Caco-2 (cell line): ENCODE measurements around the gene IDH2. TPM values are rescaled to one million over a fixed set of nuclear protein-coding genes. Genes with fewer than 3 reads are reported as not detected.
"Not testable (repeated sequence)": the region's sequence is repeated elsewhere in the genome, so short reads cannot be mapped to it uniquely, and the experiment has no call there.

Experiments
- Bru-seq: library from RNA; stranded (reverse); fragments of 400-500 nt; gene quantifications from one replicate; lab custom pipeline; 2021; lab: Mats Ljungman, UMichigan
- BruChase-seq, 2 experiments: library from RNA; stranded (reverse); fragments of 400-500 nt; gene quantifications; one replicate each; lab custom pipeline; 2021; lab: Mats Ljungman, UMichigan
- BruUV-seq: library from RNA; stranded (reverse); fragments of 400-500 nt; replicated peaks from 2 replicates; lab custom pipeline; 2021; lab: Mats Ljungman, UMichigan
- CTCF ChIA-PET: fragments of 300-600 bp; sonication (Branson Sonifier 250); formaldehyde crosslinking; loops from one replicate; lab custom pipeline; 2022; ENCODE audit warnings: antibody characterized with exemption; lab: Charles Lee
- POLR2A ChIA-PET: fragments of 300-600 bp; sonication (Branson Sonifier 250); formaldehyde crosslinking; loops from one replicate; lab custom pipeline; 2022; ENCODE audit warnings: antibody characterized with exemption; lab: Charles Lee
- DNase-seq, 2 experiments: peaks; one replicate each; pipeline versions ENCODE4 v3.0.0 to v3.0.0-alpha.2; 2020 to 2022
- H3K27me3 ChIP-seq: replicated peaks from 2 replicates; pipeline ENCODE4 v1.6.0; 2011; ENCODE audit warnings: low read length; ENCODE audit not compliant: control insufficient read depth, insufficient read depth
- H3K36me3 ChIP-seq: 2 replicates; pipeline ENCODE4 v1.5.1; 2011; ENCODE audit warnings: low read length; ENCODE audit not compliant: control insufficient read depth, insufficient read depth
- H3K4me1 ChIP-seq: fragments of 250-450 bp; sonication (Bioruptor Pico); 2 replicates; pipeline ENCODE4 v1.5.1; 2020; ENCODE audit warnings: mild to moderate bottlenecking
- H3K4me3 ChIP-seq: 2 replicates; pipeline ENCODE4 v1.5.1; 2011; ENCODE audit warnings: low read depth, mild to moderate bottlenecking, control low read depth, low read length
- H3K9me3 ChIP-seq: fragments of 250-450 bp; sonication (Bioruptor Pico); 2 replicates; pipeline ENCODE4 v1.5.1; 2020; ENCODE audit warnings: mild to moderate bottlenecking, moderate library complexity
- H3K27ac Mint-ChIP-seq: one replicate; pipeline ENCODE4 v1.8.0; 2022; ENCODE audit warnings: mixed read lengths; ENCODE audit not compliant: unreplicated experiment
- H3K27me3 Mint-ChIP-seq: one replicate; pipeline ENCODE4 v1.8.0; 2022; ENCODE audit warnings: mixed read lengths; ENCODE audit not compliant: insufficient read depth, unreplicated experiment
- H3K36me3 Mint-ChIP-seq: one replicate; pipeline ENCODE4 v1.8.0; 2022; ENCODE audit warnings: mild to moderate bottlenecking, mixed read lengths; ENCODE audit not compliant: insufficient read depth, unreplicated experiment
- H3K4me1 Mint-ChIP-seq: one replicate; pipeline ENCODE4 v1.8.0; 2022; ENCODE audit warnings: low read depth, mixed read lengths; ENCODE audit not compliant: unreplicated experiment
- H3K4me3 Mint-ChIP-seq: one replicate; pipeline ENCODE4 v1.8.0; 2022; ENCODE audit warnings: mild to moderate bottlenecking, moderate library complexity, mixed read lengths; ENCODE audit not compliant: unreplicated experiment
- H3K9me3 Mint-ChIP-seq: one replicate; pipeline ENCODE4 v1.8.0; 2022; ENCODE audit warnings: mixed read lengths; ENCODE audit not compliant: unreplicated experiment
- CTCF ChIP-seq, 2 experiments: fragments of 200-600 bp in 1 of 2; IDR thresholded peaks; 1 replicate in 1 of 2; 2 replicates in 1 of 2; pipeline versions ENCODE4 v1.5.1 to v1.8.0; 2011 to 2022; ENCODE audit warnings: antibody characterized with exemption in 1 of 2, control low read depth in 1 of 2, inconsistent platforms in 1 of 2, low read depth in 1 of 2, low read length in 1 of 2, mild to moderate bottlenecking in 1 of 2, moderate library complexity in 1 of 2; ENCODE audit not compliant: insufficient read depth in 1 of 2, severe bottlenecking in 1 of 2, unreplicated experiment in 1 of 2
- intact Hi-C: fragments of 100-400 bp; cut with micrococcal nuclease; formaldehyde crosslinking; loops from one replicate; pipeline ENCODE4 v1.10.0; 2022; ENCODE audit not compliant: unreplicated experiment
- long read RNA-seq: library from polyadenylated mRNA; stranded (forward); transcript quantifications from one replicate; pipeline ENCODE4 v2.0.0, GENCODE V29; 2022
- total RNA-seq: library from RNA; stranded (reverse); gene quantifications from 2 replicates; pipeline ENCODE4 v1.2.3, GENCODE V29; 2022

IDH2 gene
- total RNA-seq = 28.3 and 28.7 TPM in 2 replicates
- percentile 51 among the genes with signal in this experiment for Bru-seq, nascent RNA
- BruChase-seq, experiment 1, labeled RNA remaining after a 2-hour chase = percentile 47 among the genes with signal in this experiment
- BruChase-seq, experiment 2, labeled RNA remaining after a 6-hour chase = percentile 56 among the genes with signal in this experiment
- long read RNA-seq, transcript IDH2-201 (11 exons, 2,694 nt) = major isoform, 107 of 122 reads
- long read RNA-seq, partial matches to known transcripts = 7 of 122 reads
- long read RNA-seq, other reads (novel, unspliced or antisense) = 7 of 122 reads

GRCh38 chr15:90101969-90102890 lies at the start of gene IDH2:
TSS of gene IDH2 (minus strand) at chr15:90102468. CDS start at chr15:90102390, 78 bp downstream.
- peak; percentile 62 to 89 for DNase-seq
- Histone ChIP-seq H3K4me1 (peaks cover 9% of the 10 kb centered on the region; the same call in 1 of the 2 replicates), H3K36me3 (no peaks in the 10 kb centered on the region), H3K9me3 (no peaks in the 10 kb centered on the region), H3K4me3 (peak within 1 kb of the TSS; percentile 68), H3K27me3 (no peaks in the 10 kb centered on the region)
- Mint-ChIP-seq H3K4me1 (peaks cover 23% of the 10 kb centered on the region), H3K4me3 (peak within 1 kb of the TSS; percentile 76), H3K27me3 (no peaks in the 10 kb centered on the region), H3K27ac (no peak within 1 kb of the TSS), H3K9me3 (no peaks in the 10 kb centered on the region), H3K36me3 (no peaks in the 10 kb centered on the region)
- POLR2A ChIA-PET = interaction anchor here (0.5 to 0.8 kb wide), 2 partner anchors 10 to 112 kb away, joined by 3 to 6 read pairs; no protein-coding TSS in a partner anchor
- TF ChIP-seq CTCF (IDR thresholded peaks at IDR 0.05; ENCODE audit: insufficient read depth in 1 of 2, low read depth in 1 of 2, low read length in 1 of 2, severe bottlenecking in 1 of 2, unreplicated experiment in 1 of 2) = no peak
- CTCF ChIA-PET = interaction anchor here (0.6 to 1.4 kb wide), 3 partner anchors 16 to 456 kb away, joined by 3 to 4 read pairs (median 3); no protein-coding TSS in a partner anchor
- BruUV-seq = no TSS peak
- intact Hi-C loops = no loop called here

GRCh38 chr15:90150551-90150950 lies 48.3 kb upstream of the IDH2 start:
- H3K4me3 ChIP-seq, H3K9me3 ChIP-seq, H3K9me3 Mint-ChIP-seq, H3K27ac Mint-ChIP-seq, H3K27me3 Mint-ChIP-seq, DNase-seq, POLR2A ChIA-PET, CTCF ChIA-PET, H3K36me3 ChIP-seq, intact Hi-C loops, H3K4me3 Mint-ChIP-seq, BruUV-seq, H3K36me3 Mint-ChIP-seq, H3K27me3 ChIP-seq: not testable (repeated sequence)
- H3K4me1 ChIP-seq = peaks cover 15% of the 10 kb centered on the region
- H3K4me1 Mint-ChIP-seq = peaks cover 13% of the 10 kb centered on the region

- H3K36me3 Mint-ChIP-seq = no peaks in the 10 kb centered on the region
- H3K4me3 ChIP-seq = no peak overlapping the region
- H3K4me3 Mint-ChIP-seq = no peak overlapping the region
- peaks cover 18% of the 10 kb centered on the region for H3K4me1 Mint-ChIP-seq
- no peak overlapping the region for H3K27ac Mint-ChIP-seq
- ChIA-PET CTCF (interaction anchor here (0.7 to 1.5 kb wide), 6 partner anchors 44 to 170 kb away, joined by 3 to 12 read pairs (median 4); partner anchors contain the start of genes CIB1 and GDPGP1), POLR2A (no interaction called here)
- BruUV-seq = no TSS peak
- H3K9me3 ChIP-seq = no peaks in the 10 kb centered on the region
- no peaks in the 10 kb centered on the region for H3K27me3 ChIP-seq
- DNase-seq = no peak
- no peak for TF ChIP-seq CTCF (IDR thresholded peaks at IDR 0.05; ENCODE audit: insufficient read depth in 1 of 2, low read depth in 1 of 2, low read length in 1 of 2, severe bottlenecking in 1 of 2, unreplicated experiment in 1 of 2)
- H3K9me3 Mint-ChIP-seq = no peaks in the 10 kb centered on the region
- H3K36me3 ChIP-seq = no peaks in the 10 kb centered on the region
- intact Hi-C loops = no loop called here
- H3K4me1 ChIP-seq = peaks cover 15% of the 10 kb centered on the region
- H3K27me3 Mint-ChIP-seq = no peaks in the 10 kb centered on the region
Measured at GRCh38 chr15:90149609-90150340, 47.5 kb upstream of the IDH2 start.

GRCh38 chr15:90146198-90146761 lies 44.0 kb upstream of the IDH2 start:
- H3K27me3 ChIP-seq, BruUV-seq, H3K4me3 Mint-ChIP-seq, H3K9me3 Mint-ChIP-seq, H3K4me3 ChIP-seq, H3K9me3 ChIP-seq, intact Hi-C loops, H3K27ac Mint-ChIP-seq, POLR2A ChIA-PET, DNase-seq, H3K27me3 Mint-ChIP-seq, H3K36me3 ChIP-seq, H3K36me3 Mint-ChIP-seq: not testable (repeated sequence)
- peaks cover 19% of the 10 kb centered on the region for H3K4me1 Mint-ChIP-seq
- CTCF ChIA-PET = interaction anchor here (0.6 kb wide), 1 partner anchor 10 kb away, joined by 3 read pairs; no protein-coding TSS in a partner anchor
- peaks cover 15% of the 10 kb centered on the region for H3K4me1 ChIP-seq
